H1 (cell line): ENCODE results near the gene TRIM9. TPM values are rescaled to one million over a fixed set of nuclear protein-coding genes. Genes with fewer than 3 reads are reported as not detected.

ENCODE experiments used
- CHD1 ChIP-seq: IDR thresholded peaks from 2 replicates; pipeline ENCODE4 v1.6.1; 2012; ENCODE audit warnings: low read depth, low read length, improper control_type of control experiment
- polyA plus RNA-seq, 7 experiments: library from polyadenylated mRNA; depleted of rRNA in 3 of 7; stranded (reverse) in 5 of 7; unstranded in 2 of 7; fragments of >200 nt in 5 of 7; fragments of 200-250 nt in 2 of 7; gene quantifications; 1 replicate in 5 of 7; 2 replicates in 1 of 7; 4 replicates in 1 of 7; pipeline versions ENCODE4 v1.2.1 to v1.2.3, GENCODE V29; 2011 to 2013; ENCODE audit warnings: missing spikeins in 2 of 7, mixed read lengths in 2 of 7
- total RNA-seq: library from RNA; stranded (reverse); fragmentation: NEBNext Ultra II Directional; extraction: Animal tissue kit (Norgen Biotek cat#: 25700); gene quantifications from 2 replicates; pipeline ENCODE4 v1.2.1, GENCODE V29; 2021

Gene TRIM9
- total and polyA plus RNA-seq, 2 of the 8 experiments (the other 6 are each of a cell fraction or from before 2014, with no cell fraction given): 2.7 to 5.4 TPM

DNA sequence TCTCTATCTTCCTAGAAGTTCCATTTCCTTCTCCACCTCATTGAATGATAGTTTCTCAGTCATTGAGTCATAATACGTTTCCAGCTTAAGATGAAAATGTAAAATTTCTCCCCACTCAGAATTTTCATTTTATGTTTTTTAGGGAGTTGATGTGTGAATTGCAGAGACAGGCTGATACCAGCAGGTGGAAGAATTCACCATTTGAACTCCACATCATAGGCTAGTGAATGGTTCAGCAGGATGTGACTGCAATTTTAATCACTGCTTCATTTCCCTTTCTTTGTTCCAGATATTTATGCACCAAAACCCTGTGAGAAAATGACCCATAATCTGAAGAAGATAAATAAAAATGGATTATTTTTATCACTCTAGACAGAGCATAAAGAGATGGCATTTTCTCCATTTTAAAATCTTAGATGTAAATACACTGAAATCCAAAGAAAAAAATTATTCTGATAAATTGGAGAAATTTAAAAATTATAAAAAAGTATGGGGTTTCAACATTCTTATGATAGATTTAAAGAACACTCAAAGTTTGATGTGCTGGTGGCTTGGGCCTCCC lies 140.0 kb downstream of the TRIM9 start (continued):
- no peak for TF ChIP-seq CHD1
